Measurements from ENCODE around the gene DCLRE1B.

DCLRE1B gene

DNA sequence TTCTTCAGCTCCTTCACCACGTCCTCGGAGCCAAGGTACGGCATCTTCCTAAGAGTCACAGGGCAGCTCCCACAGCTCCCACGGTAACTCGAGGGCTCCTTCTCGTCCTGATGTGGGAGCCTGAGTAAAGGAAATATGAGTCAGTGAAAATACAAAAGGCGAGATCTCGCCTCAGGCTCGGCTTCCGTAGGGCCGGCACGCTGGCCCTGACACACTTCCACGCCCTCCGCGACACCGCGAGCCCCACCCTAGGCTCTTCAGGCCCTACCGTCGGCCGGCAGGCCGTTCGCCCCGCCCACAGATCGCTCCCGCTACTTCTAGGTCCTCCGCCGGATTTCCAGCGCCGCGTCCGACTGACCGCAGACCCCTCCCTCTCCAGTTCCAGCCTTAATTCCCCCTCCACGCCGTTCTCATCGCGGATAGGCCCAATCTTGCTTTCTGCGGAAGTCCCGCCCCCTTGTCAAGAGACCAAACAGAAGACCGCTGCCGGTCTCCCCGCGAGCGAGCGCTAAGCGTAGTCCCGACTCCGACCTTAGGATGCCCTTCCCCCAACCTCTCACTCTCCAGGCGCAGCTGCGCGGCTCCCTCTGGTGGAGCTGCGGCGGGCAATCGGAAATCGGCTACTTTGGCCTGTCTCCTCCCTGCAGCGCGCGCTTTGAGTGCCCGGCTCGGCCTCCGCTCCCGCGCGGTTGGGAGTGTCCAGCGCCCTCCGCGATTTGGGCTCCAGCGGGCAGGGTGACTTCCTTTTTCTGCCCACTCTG, at the start of gene DCLRE1B, which contains the start of gene AP4B1:
DCLRE1B (plus strand) TSS at position 653 of the 761 bp plus-strand sequence. CDS start 261 bp downstream, outside the sequence.
AP4B1 (minus strand) TSS at position 126 of the 761 bp plus-strand sequence; CDS start at position 44, 82 bp downstream.
- in situ Hi-C loops (cut with HindIII; ENCODE audit: low sequenced_read_pairs) = no loop called here
- TF ChIP-seq, protein P1, sequence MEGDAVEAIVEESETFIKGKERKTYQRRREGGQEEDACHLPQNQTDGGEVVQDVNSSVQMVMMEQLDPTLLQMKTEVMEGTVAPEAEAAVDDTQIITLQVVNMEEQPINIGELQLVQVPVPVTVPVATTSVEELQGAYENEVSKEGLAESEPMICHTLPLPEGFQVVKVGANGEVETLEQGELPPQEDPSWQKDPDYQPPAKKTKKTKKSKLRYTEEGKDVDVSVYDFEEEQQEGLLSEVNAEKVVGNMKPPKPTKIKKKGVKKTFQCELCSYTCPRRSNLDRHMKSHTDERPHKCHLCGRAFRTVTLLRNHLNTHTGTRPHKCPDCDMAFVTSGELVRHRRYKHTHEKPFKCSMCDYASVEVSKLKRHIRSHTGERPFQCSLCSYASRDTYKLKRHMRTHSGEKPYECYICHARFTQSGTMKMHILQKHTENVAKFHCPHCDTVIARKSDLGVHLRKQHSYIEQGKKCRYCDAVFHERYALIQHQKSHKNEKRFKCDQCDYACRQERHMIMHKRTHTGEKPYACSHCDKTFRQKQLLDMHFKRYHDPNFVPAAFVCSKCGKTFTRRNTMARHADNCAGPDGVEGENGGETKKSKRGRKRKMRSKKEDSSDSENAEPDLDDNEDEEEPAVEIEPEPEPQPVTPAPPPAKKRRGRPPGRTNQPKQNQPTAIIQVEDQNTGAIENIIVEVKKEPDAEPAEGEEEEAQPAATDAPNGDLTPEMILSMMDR (IDR thresholded peaks at IDR 0.05; ENCODE audit: low read depth, low read length, missing control alignments) = peak; percentile 59
- DNase-seq (ENCODE audit: low read depth) = peak; percentile 100
- H3K4me3 ChIP-seq (ENCODE audit: low read depth, low read length) = peak within 1 kb of the TSS; percentile 82

DNA sequence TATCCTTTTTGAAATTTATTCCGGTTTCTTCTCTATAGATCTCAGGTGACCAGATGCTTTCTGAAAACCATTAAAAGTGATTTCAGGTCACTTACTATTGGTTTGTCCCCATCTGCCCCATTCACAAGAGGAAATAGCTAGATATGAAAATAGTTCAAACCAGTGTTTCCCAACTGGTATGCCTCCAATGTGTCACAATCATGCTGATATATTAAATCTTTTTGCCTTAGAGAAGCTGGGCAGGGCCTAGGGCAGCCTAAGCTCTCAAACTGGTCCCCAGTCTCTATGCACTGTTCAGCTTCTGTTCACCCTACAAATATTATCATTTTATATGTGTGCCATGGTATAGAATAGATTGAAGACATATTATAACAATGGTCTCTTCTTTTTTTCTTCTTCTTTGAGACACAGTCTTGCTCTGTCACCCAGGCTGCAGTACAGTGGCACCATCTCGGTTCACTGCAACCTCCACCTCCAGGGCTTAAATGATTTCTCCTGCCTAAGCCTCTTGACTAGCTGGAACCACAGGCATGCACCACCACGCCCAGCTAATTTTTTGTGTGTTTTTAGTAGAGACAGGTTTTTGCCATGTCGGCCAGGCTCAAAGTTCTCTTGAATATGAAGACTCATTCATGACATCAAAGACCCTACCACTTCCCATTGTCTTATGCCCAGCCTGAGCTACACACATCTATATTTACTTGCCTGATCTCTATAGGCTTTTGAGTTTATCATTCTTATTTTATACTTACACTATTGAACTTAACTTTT, 49.3 kb upstream of the DCLRE1B start:
- TF ChIP-seq, protein P1 (IDR thresholded peaks at IDR 0.05; ENCODE audit: low read depth, low read length, missing control alignments) = no peak
- in situ Hi-C loops (cut with HindIII; ENCODE audit: low sequenced_read_pairs) = no loop called here
- DNase-seq (ENCODE audit: low read depth) = no peak
- H3K4me3 ChIP-seq (ENCODE audit: low read depth, low read length) = no peak overlapping the region

DNA sequence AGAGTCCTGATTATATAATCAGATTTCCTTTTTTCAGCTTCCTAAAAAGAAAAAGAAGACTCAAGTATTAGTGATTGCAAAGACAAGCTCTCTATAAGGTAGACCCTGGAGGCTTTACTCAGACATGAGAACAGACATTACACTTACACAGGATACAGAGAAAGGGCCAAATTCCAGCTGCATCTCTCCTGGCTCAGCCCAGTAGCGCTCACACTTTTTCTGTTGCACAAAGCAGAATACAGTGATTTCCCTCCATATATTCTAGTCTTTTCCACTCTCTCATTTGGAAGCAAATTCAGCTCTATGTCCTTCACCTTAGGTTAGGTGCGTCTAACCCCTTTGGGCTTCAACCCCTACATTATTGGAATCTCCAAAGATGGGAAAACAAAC, 48.7 kb upstream of the DCLRE1B start:
- TF ChIP-seq, protein P1 (IDR thresholded peaks at IDR 0.05; ENCODE audit: low read depth, low read length, missing control alignments) = no peak
- DNase-seq (ENCODE audit: low read depth) = no peak
- in situ Hi-C loops (cut with HindIII; ENCODE audit: low sequenced_read_pairs) = no loop called here
- H3K4me3 ChIP-seq (ENCODE audit: low read depth, low read length) = no peak overlapping the region

DNA sequence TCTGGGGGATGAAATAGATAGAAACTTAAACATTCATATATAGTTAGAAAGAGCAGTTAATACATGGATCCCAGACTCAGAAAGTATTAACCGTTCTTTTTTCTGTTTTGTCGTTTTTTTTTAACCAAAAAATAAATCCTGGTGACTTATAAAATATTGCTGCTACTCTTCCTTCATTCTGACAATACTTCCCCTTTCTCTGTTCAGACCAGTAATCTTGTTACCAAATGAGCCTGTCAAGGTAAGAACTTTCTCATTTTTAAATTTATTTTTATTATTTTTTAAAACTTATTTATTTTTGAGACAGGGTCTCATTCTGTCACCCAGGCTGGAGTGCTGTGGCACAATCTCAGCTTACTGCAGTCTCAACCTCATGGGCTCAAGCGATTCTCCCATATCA, 47.4 kb upstream of the DCLRE1B start:
- DNase-seq (ENCODE audit: low read depth) = no peak
- no peak overlapping the region for H3K4me3 ChIP-seq (ENCODE audit: low read depth, low read length)
- TF ChIP-seq, protein P1 (IDR thresholded peaks at IDR 0.05; ENCODE audit: low read depth, low read length, missing control alignments) = no peak
- in situ Hi-C loops (cut with HindIII; ENCODE audit: low sequenced_read_pairs) = no loop called here

DNA sequence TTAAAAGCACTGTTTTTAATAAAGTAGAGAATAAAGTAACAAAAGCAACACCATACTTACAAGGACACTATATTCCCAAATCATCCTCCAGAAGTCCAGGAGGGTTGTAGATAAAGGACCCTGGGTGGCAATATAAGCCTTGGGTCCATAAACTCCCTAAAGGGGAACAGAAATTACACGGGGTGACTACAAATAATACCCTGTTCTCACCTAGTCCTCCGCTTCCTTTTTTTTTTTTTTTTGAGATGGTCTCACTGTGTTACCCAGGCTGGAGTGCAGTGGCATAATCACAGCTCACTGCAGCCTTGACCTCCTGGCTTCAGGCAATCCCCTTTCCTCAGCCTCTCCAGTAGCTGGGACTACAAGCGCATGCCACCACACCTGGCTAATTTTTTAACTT, 46.7 kb upstream of the DCLRE1B start:
- no peak overlapping the region for H3K4me3 ChIP-seq (ENCODE audit: low read depth, low read length)
- DNase-seq (ENCODE audit: low read depth) = no peak
- in situ Hi-C loops (cut with HindIII; ENCODE audit: low sequenced_read_pairs) = no loop called here
- TF ChIP-seq, protein P1 (IDR thresholded peaks at IDR 0.05; ENCODE audit: low read depth, low read length, missing control alignments) = no peak

DNA sequence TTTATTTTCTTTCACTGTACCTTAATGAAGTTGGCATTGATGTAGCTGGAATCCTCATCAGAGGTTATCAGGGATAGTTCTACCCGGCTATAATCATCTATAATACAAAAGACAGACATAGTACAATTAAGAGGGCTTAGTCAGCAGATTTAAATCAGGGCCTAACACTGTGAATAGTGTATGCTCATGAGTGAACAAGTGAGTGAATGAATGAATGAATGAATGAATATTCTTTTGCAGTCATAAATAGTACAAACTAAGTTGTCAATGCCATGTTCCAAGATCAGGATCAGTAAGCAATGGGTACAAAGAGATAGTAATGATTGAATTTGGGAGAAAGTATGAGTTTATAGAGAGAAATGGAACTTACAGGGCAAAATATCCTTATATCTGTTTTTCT, 46.1 kb upstream of the DCLRE1B start:
- DNase-seq (ENCODE audit: low read depth) = no peak
- TF ChIP-seq, protein P1 (IDR thresholded peaks at IDR 0.05; ENCODE audit: low read depth, low read length, missing control alignments) = no peak
- H3K4me3 ChIP-seq (ENCODE audit: low read depth, low read length) = no peak overlapping the region
- in situ Hi-C loops (cut with HindIII; ENCODE audit: low sequenced_read_pairs) = no loop called here
